Esophagus mucosa (tissue), 1 donor: ENCODE measurements around the gene NEU4. TPM values are rescaled to one million over a fixed set of nuclear protein-coding genes. Genes with fewer than 3 reads are reported as not detected.

Source experiments
- ATAC-seq: fragments of 200-7000 bp; cut with Tn5 transposase; one replicate; pipeline ENCODE4 v1.9.1; 2020
- total RNA-seq: library from RNA; stranded (reverse); gene quantifications from one replicate; pipeline ENCODE4 v1.2.4, GENCODE V29; 2023
- donor health status: DM: yes; HTN: yes; CAD: no.

Gene NEU4
- total RNA-seq, 1 donor from 2014 or later: not detected

- no peak for ATAC-seq
Measured at GRCh38 chr2:241835611-241836010, 26.6 kb downstream of the NEU4 start.

DNA sequence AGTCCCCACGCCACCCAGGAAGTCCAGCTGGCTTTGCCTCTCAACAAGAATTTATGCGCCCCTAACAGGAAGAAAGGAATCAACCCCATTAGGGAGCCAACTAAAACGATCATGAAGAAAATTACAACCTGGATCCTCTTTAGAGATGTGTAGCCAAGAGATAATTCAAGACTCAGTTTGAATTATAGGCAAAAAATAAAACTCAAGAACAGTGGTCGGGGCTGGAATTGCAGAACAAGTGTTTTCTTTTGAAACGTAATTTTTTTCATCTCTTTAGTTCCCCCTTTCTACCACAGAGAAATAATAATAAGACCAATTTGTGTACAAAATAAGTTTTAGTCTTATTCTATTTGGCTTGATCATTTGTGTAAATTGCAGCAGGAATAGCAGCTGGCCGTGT, 27.3 kb downstream of the NEU4 start:
- ATAC-seq: no peak

DNA sequence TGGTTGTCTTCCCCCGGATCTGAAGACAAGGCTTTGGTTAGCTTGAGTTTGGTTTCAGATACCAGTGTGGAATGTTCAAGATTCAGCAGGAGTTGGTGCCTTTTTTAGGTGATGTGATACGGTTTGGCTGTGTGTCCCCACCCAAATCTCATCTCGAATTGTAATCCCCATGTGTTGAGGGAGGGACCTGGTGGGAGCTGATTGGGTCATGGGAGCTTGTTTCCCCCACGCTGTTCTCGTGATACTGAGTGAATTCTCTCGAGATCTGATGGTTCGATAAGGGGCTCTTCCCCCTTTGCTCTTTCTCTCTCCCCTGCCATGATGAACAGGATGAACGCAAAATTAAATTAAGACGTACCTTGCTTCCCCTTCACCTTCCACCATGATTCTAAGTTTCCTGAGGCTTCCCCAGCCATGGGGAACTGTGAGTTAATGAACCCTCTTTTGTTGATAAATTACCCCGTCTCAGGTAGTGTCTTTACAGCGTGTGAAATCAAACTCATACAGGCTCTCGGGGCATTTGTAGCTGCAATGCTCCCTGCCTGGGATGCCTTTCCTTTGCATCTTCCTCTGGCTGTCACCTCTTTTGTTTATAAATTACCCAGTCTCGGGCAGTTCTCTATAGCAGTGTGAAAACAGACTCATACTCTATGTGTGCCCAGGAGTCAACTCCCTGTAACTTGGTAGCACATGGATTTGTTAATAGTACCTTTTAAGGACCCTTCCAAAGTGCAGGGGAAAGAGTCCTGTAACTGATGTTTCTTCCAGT, 28.4 kb downstream of the NEU4 start:
- ATAC-seq: no peak

- no peak for ATAC-seq
Measured at GRCh38 chr2:241841181-241842066, 32.4 kb downstream of the NEU4 start.

GRCh38 chr2:241842067-241842415, 33.0 kb downstream of the NEU4 start:
- ATAC-seq: no peak

- ATAC-seq: peak; percentile 42
Measured at GRCh38 chr2:241842620-241843211, 33.7 kb downstream of the NEU4 start.

DNA sequence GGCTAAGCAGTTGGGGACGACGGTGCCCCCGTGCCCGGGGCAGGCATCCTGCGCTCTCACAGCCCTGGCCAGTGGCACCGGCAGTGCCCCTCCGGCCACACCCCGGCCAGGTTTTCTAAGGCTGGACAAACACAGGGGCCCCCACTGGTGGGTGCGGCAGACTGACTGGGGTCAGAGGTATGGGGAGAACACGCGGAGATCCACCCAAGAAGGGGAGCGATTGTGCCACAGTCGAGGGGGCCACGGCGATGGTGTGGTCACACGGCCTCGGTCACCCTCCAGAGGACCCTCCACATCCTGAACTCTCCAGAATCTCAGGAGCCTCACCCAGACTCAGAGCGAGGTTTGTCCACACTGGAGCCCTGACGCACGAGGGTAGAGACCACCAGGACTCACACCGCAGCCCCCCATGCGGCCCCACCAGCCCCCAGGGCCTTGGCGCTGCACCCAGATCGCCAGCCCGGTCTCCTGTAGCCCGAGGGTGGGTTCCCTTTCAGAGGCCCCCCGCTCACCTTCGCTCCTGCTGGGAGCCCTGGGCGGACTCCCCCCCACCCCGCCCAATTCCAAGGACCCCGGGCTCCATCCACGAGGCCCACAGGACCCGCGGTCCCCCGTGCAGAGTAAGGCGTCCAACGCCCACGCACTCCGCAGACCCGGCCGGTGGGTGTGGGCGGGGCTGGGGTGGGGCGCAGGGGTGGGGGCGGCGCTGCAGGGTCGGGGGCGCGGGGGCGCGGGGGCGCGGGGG, 34.5 kb downstream of the NEU4 start:
- peak; percentile 15 for ATAC-seq

DNA sequence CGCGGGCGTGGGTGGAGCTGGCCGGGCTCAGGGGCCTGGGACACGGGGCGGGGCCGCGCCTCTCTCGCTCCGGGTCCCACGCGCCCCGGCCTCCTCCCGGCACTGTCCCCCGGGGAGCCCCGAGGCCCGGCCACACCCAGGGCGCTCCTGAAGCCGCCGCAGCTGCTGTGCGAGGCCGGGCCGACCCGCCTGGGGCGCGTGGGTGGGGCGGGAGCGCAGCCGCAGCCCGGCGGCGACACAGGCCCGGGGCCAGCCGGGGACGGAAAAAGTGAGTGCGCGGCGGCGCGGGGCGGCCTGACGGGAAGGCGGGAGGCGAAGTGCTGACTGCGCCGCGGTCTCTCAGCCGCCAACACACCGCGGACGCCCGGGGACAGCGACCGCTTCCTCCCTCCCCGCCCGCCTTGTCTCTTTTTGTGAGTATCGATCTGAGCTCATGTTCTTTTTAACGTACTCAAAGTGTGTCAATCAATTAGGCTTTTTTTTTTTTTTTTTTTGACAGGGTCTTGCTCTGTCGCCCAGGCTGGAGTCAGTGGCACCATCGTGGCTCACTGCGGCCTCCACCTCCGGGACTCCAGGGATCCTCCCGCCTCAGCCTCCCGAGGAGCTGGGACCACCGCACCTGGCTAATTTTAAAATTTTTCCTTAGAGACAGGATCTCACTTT, 35.2 kb downstream of the NEU4 start:
- peak; percentile 87 for ATAC-seq

DNA sequence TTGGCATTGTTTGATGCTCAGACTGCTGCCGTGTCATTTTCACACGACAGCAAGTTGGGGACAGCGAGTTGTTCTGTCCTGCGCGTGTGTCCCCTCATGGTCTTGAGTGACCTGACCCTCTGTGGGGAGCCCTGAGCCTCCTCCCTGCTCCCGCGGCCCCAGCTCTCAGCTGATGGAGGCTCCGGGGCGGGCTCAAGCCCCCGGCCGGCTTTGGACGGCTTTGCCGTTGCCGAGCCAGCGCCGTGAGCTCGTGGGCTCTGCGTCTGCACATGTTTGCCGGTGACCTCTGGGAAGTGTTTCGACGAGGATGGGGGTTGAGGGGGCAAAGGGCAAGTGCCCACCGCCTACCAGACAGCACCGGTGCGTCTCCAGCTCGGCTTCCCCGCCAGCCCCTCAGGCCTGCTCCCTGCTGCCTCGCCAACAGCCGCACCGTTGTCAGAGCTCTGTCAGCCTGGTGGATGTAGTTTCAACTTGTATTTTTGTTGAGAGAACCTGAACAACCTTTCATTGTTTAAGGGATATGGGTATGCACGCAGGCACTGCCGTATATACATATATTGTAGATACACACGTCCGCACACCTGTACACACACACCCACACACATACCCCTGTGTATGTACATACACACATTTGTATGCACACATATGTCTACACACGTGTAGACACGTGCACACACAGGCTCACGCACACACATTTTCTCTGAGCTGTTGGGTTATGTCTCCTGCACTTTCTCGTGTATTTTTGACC, 36.0 kb downstream of the NEU4 start:
- no peak for ATAC-seq

GRCh38 chr2:241846406-241846805, 37.4 kb downstream of the NEU4 start:
- no peak for ATAC-seq

GRCh38 chr2:241848761-241849615, 40.0 kb downstream of the NEU4 start:
- peak; percentile 14 for ATAC-seq

DNA sequence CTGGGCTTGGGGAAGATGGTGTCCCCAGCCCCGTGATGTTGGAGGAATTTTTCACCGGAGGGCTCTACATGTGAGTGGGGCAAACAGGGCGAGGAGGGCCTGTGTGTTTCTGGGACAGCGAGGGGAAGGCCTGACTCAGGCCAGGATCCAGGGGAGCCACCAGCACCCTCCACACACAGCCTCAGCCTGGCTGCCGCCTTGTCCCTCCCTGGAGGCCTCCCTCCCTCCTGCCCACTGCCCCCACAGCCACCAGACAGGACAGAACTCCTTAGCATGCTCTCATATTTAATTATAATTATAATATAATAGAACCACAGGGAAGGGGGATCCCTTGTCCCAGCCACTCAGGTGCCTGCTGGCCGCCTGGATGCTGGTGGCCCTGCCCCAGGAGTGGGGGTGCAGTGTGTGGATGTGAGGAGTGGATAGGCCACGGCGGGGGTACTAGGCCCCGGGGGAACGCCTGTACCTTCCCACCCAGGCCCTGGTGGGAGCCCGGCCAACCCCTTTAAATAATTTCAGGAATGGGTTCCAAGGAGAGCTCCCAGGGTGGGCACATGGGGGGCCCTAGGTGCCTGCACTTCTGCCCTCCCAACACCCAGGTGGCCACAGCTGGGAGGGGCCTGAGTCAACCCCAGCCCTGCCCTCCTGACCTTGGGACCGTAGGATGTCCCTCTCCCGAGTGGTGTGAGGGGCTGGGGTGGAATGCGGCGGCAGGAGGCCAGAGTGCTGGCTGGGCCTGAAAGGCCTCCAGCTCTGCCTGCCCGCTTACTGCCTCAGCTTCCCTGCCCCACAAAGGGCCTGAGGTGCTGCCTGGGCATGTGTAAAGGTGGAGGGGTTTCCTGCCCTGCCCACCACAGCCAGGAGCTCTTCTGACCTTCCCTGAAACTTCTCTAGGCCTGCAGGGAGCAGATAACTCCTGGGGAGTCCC, 40.9 kb downstream of the NEU4 start:
- ATAC-seq: no peak

GRCh38 chr2:241850544-241851324, 41.7 kb downstream of the NEU4 start:
- ATAC-seq: no peak

DNA sequence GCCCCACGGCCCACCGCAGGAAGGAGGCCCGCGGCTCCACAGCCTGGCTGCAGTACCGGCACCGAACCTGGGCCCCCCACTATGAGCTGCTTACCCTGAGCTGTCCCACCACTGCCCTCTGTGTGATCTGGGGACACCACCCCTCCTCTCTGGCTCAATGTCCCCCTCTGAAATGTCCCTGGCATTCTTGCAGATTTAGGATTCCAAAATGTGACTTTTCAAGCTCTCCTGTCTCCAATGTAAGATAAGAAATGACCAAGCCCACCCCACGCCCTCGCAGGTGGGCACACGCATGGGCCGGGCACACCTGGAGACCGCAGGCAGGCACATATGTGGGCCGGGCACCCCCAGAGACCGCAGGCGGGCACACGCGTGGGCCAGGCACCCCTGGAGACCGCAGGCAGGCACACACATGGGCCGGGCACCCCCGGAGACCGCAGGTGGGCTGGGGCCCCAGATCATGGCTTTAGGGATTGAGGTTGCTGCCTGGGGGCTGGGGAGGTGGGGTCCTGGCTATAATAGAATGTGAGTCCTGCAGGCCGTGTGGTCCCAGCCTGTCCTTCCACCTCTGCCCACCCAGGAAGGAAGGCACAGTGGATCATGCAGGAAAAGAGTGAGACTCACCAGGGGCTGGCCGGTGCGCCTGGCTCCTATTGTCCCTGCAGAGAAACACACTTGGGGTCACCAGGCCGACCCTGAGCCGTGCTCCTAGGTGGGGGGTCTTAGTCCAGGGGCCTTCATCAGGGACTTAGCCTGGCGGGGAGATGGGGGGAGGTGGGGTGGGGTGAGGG, 42.5 kb downstream of the NEU4 start:
- no peak for ATAC-seq

- ATAC-seq: no peak
Measured at GRCh38 chr2:241852116-241852980, 43.4 kb downstream of the NEU4 start.

DNA sequence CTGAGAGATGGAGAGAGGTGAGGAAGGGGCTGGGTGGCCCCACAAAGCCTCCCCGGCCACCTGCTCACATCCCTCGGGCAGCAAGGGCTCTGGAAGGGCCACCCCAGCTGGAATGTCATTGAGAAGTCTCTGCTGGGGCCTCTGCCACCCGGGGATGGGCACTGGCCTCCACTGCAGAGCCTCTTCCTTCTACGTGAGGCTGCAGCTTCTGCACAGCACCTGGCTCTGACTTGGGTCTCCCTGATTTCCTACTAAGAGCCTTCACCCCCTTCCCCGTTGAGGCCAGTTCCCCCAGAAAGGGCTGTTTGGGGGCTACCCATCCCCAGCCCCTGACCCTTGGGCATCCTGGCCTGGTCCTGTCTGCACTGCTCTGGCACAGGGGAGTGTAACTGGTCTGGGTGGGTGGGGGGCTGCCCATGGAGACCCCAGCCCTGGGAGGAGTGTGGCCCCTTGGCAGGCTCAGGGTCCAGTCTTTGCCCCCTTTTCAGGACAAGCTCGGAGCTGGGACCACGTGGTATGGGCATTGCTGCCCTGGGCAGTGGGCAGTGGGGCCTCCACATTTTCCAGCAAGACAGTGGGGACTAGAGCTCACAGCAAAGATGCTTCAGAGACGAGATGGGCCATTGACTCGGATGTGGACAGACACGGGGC, 44.1 kb downstream of the NEU4 start:
- ATAC-seq: no peak
